ENCODE data around the gene LCN2.

The LCN2 gene

GRCh38 chr9:128115187-128116103 is 33.8 kb upstream of the LCN2 start:
- no peak for DNase-seq

- DNase-seq = no peak
These were observed 32.9 kb upstream of the LCN2 start for GRCh38 chr9:128116104-128117083.

GRCh38 chr9:128117613-128118471 is 31.4 kb upstream of the LCN2 start:
- peak; percentile 79 to 96 (median 92) for DNase-seq

GRCh38 chr9:128118472-128118857 is 30.8 kb upstream of the LCN2 start:
- DNase-seq = no peak

GRCh38 chr9:128118971-128119665 is 30.1 kb upstream of the LCN2 start:
- no peak for DNase-seq

GRCh38 chr9:128120061-128120740 is 29.1 kb upstream of the LCN2 start:
- DNase-seq = no peak

- no peak for DNase-seq
These were observed 28.4 kb upstream of the LCN2 start for GRCh38 chr9:128120741-128121465.

GRCh38 chr9:128121466-128121810 is 27.8 kb upstream of the LCN2 start:
- no peak for DNase-seq

GRCh38 chr9:128121924-128122808 is 27.1 kb upstream of the LCN2 start:
- DNase-seq = no peak

- DNase-seq = no peak
These were observed 26.5 kb upstream of the LCN2 start for GRCh38 chr9:128122809-128123175.

GRCh38 chr9:128123451-128124080 is 25.7 kb upstream of the LCN2 start:
- DNase-seq = no peak

- DNase-seq = no peak
These were observed 24.8 kb upstream of the LCN2 start for GRCh38 chr9:128124451-128124850.

- DNase-seq = peak in 4 of 6 experiments; percentile 9 to 38 (median 14)
These were observed 24.2 kb upstream of the LCN2 start for GRCh38 chr9:128124873-128125579.

- DNase-seq = no peak
These were observed 23.5 kb upstream of the LCN2 start for GRCh38 chr9:128125580-128126354.

- DNase-seq = peak; percentile 61 to 85 (median 76)
These were observed 21.7 kb upstream of the LCN2 start, which contains the start of gene PTGES2 for GRCh38 chr9:128127568-128127989. Gene PTGES2 (minus strand): TSS chr9:128127729. CDS start chr9:128127717, 12 bp downstream.

GRCh38 chr9:128127990-128128835 is 21.0 kb upstream of the LCN2 start:
- peak; percentile 82 to 100 (median 91) for DNase-seq

Data from stimulated activated naive CD4-positive, alpha-beta T cell (primary cell).